ENCODE results near the gene KLHL14.

DNA sequence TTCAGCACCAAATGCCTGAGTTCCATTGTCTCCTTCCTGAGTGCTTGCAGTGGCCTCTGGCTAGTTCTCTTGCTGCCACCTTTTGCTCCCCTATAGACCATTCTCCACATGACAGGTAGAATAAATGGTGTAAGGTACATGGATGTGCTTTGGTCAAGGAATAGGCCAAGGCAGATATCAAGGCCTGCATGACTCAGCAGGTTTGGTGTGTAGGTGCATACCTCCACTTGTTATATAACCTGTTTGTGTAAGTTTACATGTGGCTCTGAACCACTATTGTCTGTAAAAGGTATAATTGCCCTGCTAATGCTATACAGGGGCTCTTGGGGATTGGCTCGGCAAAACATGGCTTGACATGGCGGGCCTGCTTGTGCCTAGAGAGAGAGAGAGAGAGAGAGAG is 143.5 kb downstream of the KLHL14 start:
- TF ChIP-seq, protein P1, sequence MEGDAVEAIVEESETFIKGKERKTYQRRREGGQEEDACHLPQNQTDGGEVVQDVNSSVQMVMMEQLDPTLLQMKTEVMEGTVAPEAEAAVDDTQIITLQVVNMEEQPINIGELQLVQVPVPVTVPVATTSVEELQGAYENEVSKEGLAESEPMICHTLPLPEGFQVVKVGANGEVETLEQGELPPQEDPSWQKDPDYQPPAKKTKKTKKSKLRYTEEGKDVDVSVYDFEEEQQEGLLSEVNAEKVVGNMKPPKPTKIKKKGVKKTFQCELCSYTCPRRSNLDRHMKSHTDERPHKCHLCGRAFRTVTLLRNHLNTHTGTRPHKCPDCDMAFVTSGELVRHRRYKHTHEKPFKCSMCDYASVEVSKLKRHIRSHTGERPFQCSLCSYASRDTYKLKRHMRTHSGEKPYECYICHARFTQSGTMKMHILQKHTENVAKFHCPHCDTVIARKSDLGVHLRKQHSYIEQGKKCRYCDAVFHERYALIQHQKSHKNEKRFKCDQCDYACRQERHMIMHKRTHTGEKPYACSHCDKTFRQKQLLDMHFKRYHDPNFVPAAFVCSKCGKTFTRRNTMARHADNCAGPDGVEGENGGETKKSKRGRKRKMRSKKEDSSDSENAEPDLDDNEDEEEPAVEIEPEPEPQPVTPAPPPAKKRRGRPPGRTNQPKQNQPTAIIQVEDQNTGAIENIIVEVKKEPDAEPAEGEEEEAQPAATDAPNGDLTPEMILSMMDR (IDR thresholded peaks at IDR 0.05), result no peak
- TF ChIP-seq POLR2A (IDR thresholded peaks at IDR 0.05), result no peak

Measured in ovary (tissue), 3 donors.